Ascending aorta (tissue), 2 donors: ENCODE data around the gene ALS2. TPM values are rescaled to one million over a fixed set of nuclear protein-coding genes. Genes with fewer than 3 reads are reported as not detected.
"Not testable (repeated sequence)": the region's sequence is repeated elsewhere in the genome, so short reads cannot be mapped to it uniquely, and the experiment has no call there.

Experiments
- DNase-seq, 2 donors: peaks; one replicate each; pipeline ENCODE4 v3.0.0-alpha.2; 2019; ENCODE audit warnings: low spot score in 2 of 2
- H3K27ac ChIP-seq, 2 donors: fragments of 200-600 bp; sonication (generic); one replicate each; pipeline ENCODE4 v1.5.1; 2016 to 2017; ENCODE audit warnings: mild to moderate bottlenecking in 1 of 2
- H3K27me3 ChIP-seq: fragments of 200-600 bp; sonication (generic); one replicate; pipeline ENCODE4 v1.5.1; 2017
- H3K36me3 ChIP-seq, 2 donors: fragments of 200-600 bp; sonication (generic); one replicate each; pipeline ENCODE4 v1.5.1; 2016
- H3K4me1 ChIP-seq, 2 donors: fragments of 200-600 bp; sonication (generic); one replicate each; pipeline ENCODE4 v1.5.1; 2016 to 2017; ENCODE audit warnings: mild to moderate bottlenecking in 1 of 2
- H3K4me3 ChIP-seq, 2 donors: fragments of 200-600 bp; sonication (generic); one replicate each; pipeline ENCODE4 v1.5.1; 2016 to 2017; ENCODE audit warnings: mild to moderate bottlenecking in 1 of 2
- H3K9me3 ChIP-seq, 2 donors: fragments of 200-600 bp; sonication (generic); one replicate each; pipeline ENCODE4 v1.5.1; 2016
- CTCF ChIP-seq, 3 experiments: fragments of 200-600 bp in 2 of 3; fragments of 450-650 bp in 1 of 3; sonication (generic) in 2 of 3; IDR thresholded peaks; one replicate each; pipeline ENCODE4 v1.5.1; 2016 to 2019; ENCODE audit warnings: antibody characterized with exemption in 3 of 3, mild to moderate bottlenecking in 1 of 3, moderate library complexity in 1 of 3
- intact Hi-C: fragments of 100-400 bp; cut with DNase I; formaldehyde crosslinking; loops from one replicate; pipeline ENCODE4 v1.15.1; 2023
- total RNA-seq: library from RNA; depleted of rRNA; stranded (reverse); fragments of >200 nt; gene quantifications from one replicate; pipeline ENCODE4 v1.1.0, GENCODE V29; 2016

The ALS2 gene
- total RNA-seq, 1 donor from 2014 or later = 6.5 TPM

- H3K4me1 ChIP-seq = no peaks in the 10 kb centered on the region
- no peak overlapping the region for H3K27ac ChIP-seq
- peaks cover 8 to 35% of the 10 kb centered on the region in 2 donors for H3K36me3 ChIP-seq
- H3K9me3 ChIP-seq = no peaks in the 10 kb centered on the region
- H3K27me3 ChIP-seq = no peaks in the 10 kb centered on the region
- intact Hi-C loops = no loop called here
- no peak for DNase-seq
- H3K4me3 ChIP-seq = no peak overlapping the region
- no peak for TF ChIP-seq CTCF (IDR thresholded peaks at IDR 0.05)
These were observed 14.9 kb downstream of the ALS2 start for GRCh38 chr2:201765799-201766198.

GRCh38 chr2:201764469-201764868, 16.3 kb downstream of the ALS2 start:
- DNase-seq, H3K27ac ChIP-seq, H3K27me3 ChIP-seq, H3K4me1 ChIP-seq, H3K4me3 ChIP-seq, H3K9me3 ChIP-seq, intact Hi-C loops: not testable (repeated sequence)
- H3K36me3 ChIP-seq = peaks cover 15 to 48% of the 10 kb centered on the region in 2 donors

- DNase-seq = no peak
- H3K27ac ChIP-seq = no peak overlapping the region
- intact Hi-C loops = no loop called here
- no peaks in the 10 kb centered on the region for H3K4me1 ChIP-seq
- H3K9me3 ChIP-seq = no peaks in the 10 kb centered on the region
- peaks cover 19 to 60% of the 10 kb centered on the region in 2 donors for H3K36me3 ChIP-seq
- H3K4me3 ChIP-seq = no peak overlapping the region
- no peak for TF ChIP-seq CTCF (IDR thresholded peaks at IDR 0.05)
- no peaks in the 10 kb centered on the region for H3K27me3 ChIP-seq
These were observed 19.6 kb downstream of the ALS2 start for GRCh38 chr2:201761101-201761500.

- Histone ChIP-seq H3K27ac (no peak overlapping the region), H3K36me3 (peaks cover 20 to 55% of the 10 kb centered on the region in 2 donors), H3K27me3 (no peaks in the 10 kb centered on the region), H3K4me1 (no peaks in the 10 kb centered on the region), H3K9me3 (no peaks in the 10 kb centered on the region), H3K4me3 (no peak overlapping the region)
- DNase-seq = no peak
- intact Hi-C loops = no loop called here
- TF ChIP-seq CTCF (IDR thresholded peaks at IDR 0.05) = no peak
These were observed 21.2 kb downstream of the ALS2 start for GRCh38 chr2:201759567-201759966.

- Histone ChIP-seq H3K36me3 (peaks cover 27 to 61% of the 10 kb centered on the region in 2 donors), H3K27ac (no peak overlapping the region), H3K4me3 (no peak overlapping the region), H3K27me3 (no peaks in the 10 kb centered on the region), H3K4me1 (no peaks in the 10 kb centered on the region), H3K9me3 (no peaks in the 10 kb centered on the region)
- intact Hi-C loops = no loop called here
- no peak for DNase-seq
- no peak for TF ChIP-seq CTCF (IDR thresholded peaks at IDR 0.05)
These were observed 21.9 kb downstream of the ALS2 start for GRCh38 chr2:201758873-201759272.

GRCh38 chr2:201758234-201758633, 22.5 kb downstream of the ALS2 start:
- no peak for DNase-seq
- TF ChIP-seq CTCF (IDR thresholded peaks at IDR 0.05) = no peak
- no peaks in the 10 kb centered on the region for H3K4me1 ChIP-seq
- no peaks in the 10 kb centered on the region for H3K9me3 ChIP-seq
- no peak overlapping the region for H3K27ac ChIP-seq
- intact Hi-C loops = no loop called here
- no peak overlapping the region for H3K4me3 ChIP-seq
- H3K36me3 ChIP-seq = peaks cover 29 to 60% of the 10 kb centered on the region in 2 donors
- H3K27me3 ChIP-seq = no peaks in the 10 kb centered on the region
